HG02571 (cell line): ENCODE data around the gene ZNF524.
"Not testable (repeated sequence)": the region's sequence is repeated elsewhere in the genome, so short reads cannot be mapped to it uniquely, and the experiment has no call there.

Source experiments
- ATAC-seq: cut with Tn5 transposase; IDR thresholded peaks from one replicate; pipeline ENCODE4 v1.9.1; 2021; ENCODE audit warnings: mild to moderate bottlenecking, moderate library complexity; ENCODE audit not compliant: unreplicated experiment

Gene ZNF524

GRCh38 chr19:55581145-55581822 lies 18.8 kb upstream of the ZNF524 start:
- ATAC-seq = no peak

- ATAC-seq = no peak
Observed at GRCh38 chr19:55581823-55582223, 18.3 kb upstream of the ZNF524 start.

- not testable (repeated sequence) for ATAC-seq
Observed at GRCh38 chr19:55582284-55582683, 17.8 kb upstream of the ZNF524 start.

GRCh38 chr19:55583897-55584296 lies 16.2 kb upstream of the ZNF524 start:
- ATAC-seq = not testable (repeated sequence)

- ATAC-seq = no peak
Observed at GRCh38 chr19:55584871-55585270, 15.2 kb upstream of the ZNF524 start.

- ATAC-seq = no peak
Observed at GRCh38 chr19:55585658-55586339, 14.3 kb upstream of the ZNF524 start.

GRCh38 chr19:55586976-55587668 lies 13.0 kb upstream of the ZNF524 start:
- ATAC-seq = peak; percentile 68

GRCh38 chr19:55588738-55589137 lies 11.3 kb upstream of the ZNF524 start:
- no peak for ATAC-seq

GRCh38 chr19:55590109-55590508 lies 10.0 kb upstream of the ZNF524 start:
- no peak for ATAC-seq

- ATAC-seq = no peak
Observed at GRCh38 chr19:55590617-55591016, 9.5 kb upstream of the ZNF524 start.

- no peak for ATAC-seq
Observed at GRCh38 chr19:55591555-55591954, 8.5 kb upstream of the ZNF524 start.

- no peak for ATAC-seq
Observed at GRCh38 chr19:55592391-55593090, 7.5 kb upstream of the ZNF524 start.

- ATAC-seq = no peak
Observed at GRCh38 chr19:55593096-55593772, 6.9 kb upstream of the ZNF524 start.

GRCh38 chr19:55594996-55595545 lies 5.0 kb upstream of the ZNF524 start:
- no peak for ATAC-seq

- no peak for ATAC-seq
Observed at GRCh38 chr19:55596304-55596703, 3.8 kb upstream of the ZNF524 start.

- ATAC-seq = no peak
Observed at GRCh38 chr19:55597501-55597921, 2.6 kb upstream of the ZNF524 start.

- no peak for ATAC-seq
Observed at GRCh38 chr19:55598034-55598433, 2.1 kb upstream of the ZNF524 start.

GRCh38 chr19:55598719-55599467 lies 1.2 kb upstream of the ZNF524 start:
- ATAC-seq = peak; percentile 40

GRCh38 chr19:55599468-55599841 lies 633 bp upstream of the ZNF524 start, which contains the start of gene FIZ1:
FIZ1 (minus strand) TSS chr19:55599517; CDS start chr19:55597865, 1,652 bp downstream.
- peak; percentile 47 for ATAC-seq

GRCh38 chr19:55600662-55601028 lies 557 bp downstream of the ZNF524 start:
- no peak for ATAC-seq
